HG03520 (cell line): Measurements from ENCODE around the gene SRSF10.
"Not testable (repeated sequence)": the region's sequence is repeated elsewhere in the genome, so short reads cannot be mapped to it uniquely, and the experiment has no call there.

Source experiments
- ATAC-seq: cut with Tn5 transposase; IDR thresholded peaks from one replicate; pipeline ENCODE4 v1.9.1; 2021; ENCODE audit warnings: mild to moderate bottlenecking, moderate library complexity; ENCODE audit not compliant: unreplicated experiment

Gene SRSF10

GRCh38 chr1:23979881-23980727, at the start of gene SRSF10:
Gene SRSF10, minus strand, starts transcription at chr1:23980327. Its CDS starts 72 bp downstream, at chr1:23980255.
- peak; percentile 76 for ATAC-seq

GRCh38 chr1:24027838-24028468, 47.8 kb upstream of the SRSF10 start:
- no peak for ATAC-seq

GRCh38 chr1:24022581-24023361, 42.6 kb upstream of the SRSF10 start:
- no peak for ATAC-seq

GRCh38 chr1:24021403-24022266, 41.5 kb upstream of the SRSF10 start:
- no peak for ATAC-seq

GRCh38 chr1:24020470-24020869, 40.3 kb upstream of the SRSF10 start:
- no peak for ATAC-seq

GRCh38 chr1:24020025-24020424, 39.9 kb upstream of the SRSF10 start:
- no peak for ATAC-seq

- ATAC-seq: no peak
Observed at GRCh38 chr1:24018611-24019580, 38.8 kb upstream of the SRSF10 start.

GRCh38 chr1:24015221-24016210, 35.4 kb upstream of the SRSF10 start:
- no peak for ATAC-seq

- ATAC-seq: not testable (repeated sequence)
Observed at GRCh38 chr1:24012878-24013277, 32.8 kb upstream of the SRSF10 start.

GRCh38 chr1:24010650-24011049, 30.5 kb upstream of the SRSF10 start:
- no peak for ATAC-seq

- ATAC-seq: no peak
Observed at GRCh38 chr1:24009406-24009805, 29.3 kb upstream of the SRSF10 start.

GRCh38 chr1:24008574-24009184, 28.6 kb upstream of the SRSF10 start:
- ATAC-seq: not testable (repeated sequence)

GRCh38 chr1:24007079-24007478, 27.0 kb upstream of the SRSF10 start:
- no peak for ATAC-seq

GRCh38 chr1:24005163-24005562, 25.0 kb upstream of the SRSF10 start:
- ATAC-seq: no peak

GRCh38 chr1:24004132-24004531, 24.0 kb upstream of the SRSF10 start:
- ATAC-seq: no peak

- ATAC-seq: no peak
Observed at GRCh38 chr1:24003331-24003972, 23.3 kb upstream of the SRSF10 start.

- no peak for ATAC-seq
Observed at GRCh38 chr1:24002695-24003094, 22.6 kb upstream of the SRSF10 start.
